Measurements from ENCODE around the gene MPZL3.

The MPZL3 gene

GRCh38 chr11:118232659-118233058, 19.5 kb downstream of the MPZL3 start:
- DNase-seq (ENCODE audit: low spot score): peak; percentile 33

GRCh38 chr11:118231461-118231860, 20.7 kb downstream of the MPZL3 start:
- DNase-seq (ENCODE audit: low spot score): no peak

- peak; percentile 71 for DNase-seq (ENCODE audit: low spot score)
Observed at GRCh38 chr11:118230088-118230487, 22.1 kb downstream of the MPZL3 start.

GRCh38 chr11:118229274-118229847, 22.8 kb downstream of the MPZL3 start:
- no peak for DNase-seq (ENCODE audit: low spot score)

GRCh38 chr11:118227865-118228785, 24.0 kb downstream of the MPZL3 start:
- DNase-seq (ENCODE audit: low spot score): peak; percentile 49

- peak; percentile 32 for DNase-seq (ENCODE audit: low spot score)
Observed at GRCh38 chr11:118226781-118227180, 25.4 kb downstream of the MPZL3 start.

- DNase-seq (ENCODE audit: low spot score): no peak
Observed at GRCh38 chr11:118226296-118226695, 25.9 kb downstream of the MPZL3 start.

GRCh38 chr11:118224511-118225188, 27.5 kb downstream of the MPZL3 start, which contains the start of gene JAML:
Gene JAML, minus strand, starts transcription at chr11:118225011. Its CDS starts 10,145 bp downstream, at chr11:118214866.
- peak; percentile 86 for DNase-seq (ENCODE audit: low spot score)

GRCh38 chr11:118223992-118224391, 28.2 kb downstream of the MPZL3 start:
- DNase-seq (ENCODE audit: low spot score): peak; percentile 45

GRCh38 chr11:118223570-118223969, 28.6 kb downstream of the MPZL3 start:
- DNase-seq (ENCODE audit: low spot score): no peak

GRCh38 chr11:118222437-118222836, 29.7 kb downstream of the MPZL3 start:
- DNase-seq (ENCODE audit: low spot score): no peak

- no peak for DNase-seq (ENCODE audit: low spot score)
Observed at GRCh38 chr11:118221419-118221818, 30.7 kb downstream of the MPZL3 start.

- no peak for DNase-seq (ENCODE audit: low spot score)
Observed at GRCh38 chr11:118219732-118220131, 32.4 kb downstream of the MPZL3 start.

GRCh38 chr11:118219244-118219643, 32.9 kb downstream of the MPZL3 start:
- DNase-seq (ENCODE audit: low spot score): no peak

- peak; percentile 22 for DNase-seq (ENCODE audit: low spot score)
Observed at GRCh38 chr11:118217575-118217974, 34.6 kb downstream of the MPZL3 start.

GRCh38 chr11:118216621-118217481, 35.3 kb downstream of the MPZL3 start:
- peak; percentile 39 for DNase-seq (ENCODE audit: low spot score)

GRCh38 chr11:118215765-118216164, 36.4 kb downstream of the MPZL3 start:
- DNase-seq (ENCODE audit: low spot score): no peak

- DNase-seq (ENCODE audit: low spot score): no peak
Observed at GRCh38 chr11:118215262-118215661, 36.9 kb downstream of the MPZL3 start.

- DNase-seq (ENCODE audit: low spot score): no peak
Observed at GRCh38 chr11:118214210-118214914, 37.8 kb downstream of the MPZL3 start.

- no peak for DNase-seq (ENCODE audit: low spot score)
Observed at GRCh38 chr11:118213781-118214180, 38.4 kb downstream of the MPZL3 start.

- no peak for DNase-seq (ENCODE audit: low spot score)
Observed at GRCh38 chr11:118213201-118213600, 39.0 kb downstream of the MPZL3 start.
